Cardiac muscle cell (in vitro differentiated cells and primary cell): Measurements from ENCODE around the gene CGB2. TPM values are rescaled to one million over a fixed set of nuclear protein-coding genes. Genes with fewer than 3 reads are reported as not detected.
"Not testable (repeated sequence)": the region's sequence is repeated elsewhere in the genome, so short reads cannot be mapped to it uniquely, and the experiment has no call there.

ENCODE experiments used
- DNase-seq, 2 donors: peaks; one replicate each; pipeline versions ENCODE4 v3.0.0 to v3.0.0-alpha.2; 2010 to 2017; ENCODE audit warnings: low read depth in 1 of 2, low spot score in 1 of 2
- H3K27ac ChIP-seq: fragments of 200-600 bp; sonication (generic); 2 replicates; pipeline ENCODE4 v1.5.1; 2016
- H3K27me3 ChIP-seq: fragments of 200-600 bp; sonication (generic); 2 replicates; pipeline ENCODE4 v1.6.0; 2016; ENCODE audit warnings: control low read depth
- H3K36me3 ChIP-seq: fragments of 200-600 bp; sonication (generic); 2 replicates; pipeline ENCODE4 v1.5.1; 2016; ENCODE audit warnings: control low read depth
- H3K4me1 ChIP-seq: fragments of 200-600 bp; sonication (generic); 2 replicates; pipeline ENCODE4 v1.8.1; 2017; ENCODE audit warnings: low read depth, mild to moderate bottlenecking, mixed run types
- H3K4me3 ChIP-seq: fragments of 200-600 bp; sonication (generic); 2 replicates; pipeline ENCODE4 v1.5.1; 2016; ENCODE audit warnings: mild to moderate bottlenecking
- H3K9me3 ChIP-seq: fragments of 200-600 bp; sonication (generic); 2 replicates; pipeline ENCODE4 v1.5.1; 2017; ENCODE audit warnings: low read depth, mild to moderate bottlenecking, control low read depth
- polyA plus RNA-seq: library from polyadenylated mRNA; unstranded; fragments of >200 nt; fragmentation: Nextera tagmentation; extraction: Ambion mirVana; gene quantifications from 2 replicates; pipeline ENCODE4 v1.2.1, GENCODE V29; 2016
- total RNA-seq: library from RNA; depleted of rRNA; stranded (reverse); fragments of >200 nt; gene quantifications from 2 replicates; pipeline ENCODE4 v1.2.3, GENCODE V29; 2016
- TF ChIP-seq, protein P1 (sequence below): IDR thresholded peaks from 2 replicates; pipeline ENCODE4 v1.5.1; 2012; ENCODE audit warnings: low read depth, mild to moderate bottlenecking, low read length

The CGB2 gene
- total and polyA plus RNA-seq, 2 experiments from 2014 or later: not detected

DNA sequence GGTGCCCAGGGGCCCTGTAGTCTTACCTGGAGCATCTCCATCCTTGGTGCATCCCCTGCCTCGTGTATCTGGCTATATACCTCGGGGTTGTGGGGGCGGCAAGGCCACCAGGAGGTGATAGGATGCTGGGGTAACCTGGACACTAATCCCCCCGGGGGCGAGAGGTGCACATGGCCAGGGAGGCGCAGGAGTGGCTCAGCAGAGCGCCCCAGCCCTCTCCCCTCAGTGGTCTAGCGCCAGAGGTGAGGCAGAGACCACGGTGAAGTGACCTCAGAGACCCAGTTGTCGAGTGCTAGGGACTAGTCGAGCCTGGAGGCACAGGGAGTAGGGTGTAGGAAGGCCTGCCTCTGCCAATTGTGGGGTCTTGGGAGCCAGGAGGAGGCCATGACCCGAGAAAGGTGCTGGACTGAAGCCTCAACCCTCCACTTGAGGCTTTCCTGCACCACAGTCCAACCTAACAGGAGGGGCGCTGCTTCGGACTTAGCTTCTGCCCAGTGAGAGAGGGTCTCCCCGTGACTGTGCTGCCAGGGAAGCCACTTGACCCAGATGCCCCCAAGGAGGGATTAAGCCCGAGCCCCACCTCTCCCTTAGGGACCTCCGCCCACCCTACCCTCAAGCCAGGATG, 14.5 kb upstream of the CGB2 start, which contains the start of gene LHB:
TSS of gene LHB (minus strand) at position 51 of the 625 bp plus-strand sequence. CDS start at position 41, 10 bp downstream.
- Histone ChIP-seq H3K36me3 (peaks cover 8% of the 10 kb centered on the region), H3K9me3 (no peaks in the 10 kb centered on the region), H3K4me3 (peak within 1 kb of the TSS; percentile 10), H3K4me1 (no peaks in the 10 kb centered on the region), H3K27ac (no peak within 1 kb of the TSS), H3K27me3 (no peaks in the 10 kb centered on the region)
- TF ChIP-seq, protein P1, sequence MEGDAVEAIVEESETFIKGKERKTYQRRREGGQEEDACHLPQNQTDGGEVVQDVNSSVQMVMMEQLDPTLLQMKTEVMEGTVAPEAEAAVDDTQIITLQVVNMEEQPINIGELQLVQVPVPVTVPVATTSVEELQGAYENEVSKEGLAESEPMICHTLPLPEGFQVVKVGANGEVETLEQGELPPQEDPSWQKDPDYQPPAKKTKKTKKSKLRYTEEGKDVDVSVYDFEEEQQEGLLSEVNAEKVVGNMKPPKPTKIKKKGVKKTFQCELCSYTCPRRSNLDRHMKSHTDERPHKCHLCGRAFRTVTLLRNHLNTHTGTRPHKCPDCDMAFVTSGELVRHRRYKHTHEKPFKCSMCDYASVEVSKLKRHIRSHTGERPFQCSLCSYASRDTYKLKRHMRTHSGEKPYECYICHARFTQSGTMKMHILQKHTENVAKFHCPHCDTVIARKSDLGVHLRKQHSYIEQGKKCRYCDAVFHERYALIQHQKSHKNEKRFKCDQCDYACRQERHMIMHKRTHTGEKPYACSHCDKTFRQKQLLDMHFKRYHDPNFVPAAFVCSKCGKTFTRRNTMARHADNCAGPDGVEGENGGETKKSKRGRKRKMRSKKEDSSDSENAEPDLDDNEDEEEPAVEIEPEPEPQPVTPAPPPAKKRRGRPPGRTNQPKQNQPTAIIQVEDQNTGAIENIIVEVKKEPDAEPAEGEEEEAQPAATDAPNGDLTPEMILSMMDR: no peak
- no peak for DNase-seq

DNA sequence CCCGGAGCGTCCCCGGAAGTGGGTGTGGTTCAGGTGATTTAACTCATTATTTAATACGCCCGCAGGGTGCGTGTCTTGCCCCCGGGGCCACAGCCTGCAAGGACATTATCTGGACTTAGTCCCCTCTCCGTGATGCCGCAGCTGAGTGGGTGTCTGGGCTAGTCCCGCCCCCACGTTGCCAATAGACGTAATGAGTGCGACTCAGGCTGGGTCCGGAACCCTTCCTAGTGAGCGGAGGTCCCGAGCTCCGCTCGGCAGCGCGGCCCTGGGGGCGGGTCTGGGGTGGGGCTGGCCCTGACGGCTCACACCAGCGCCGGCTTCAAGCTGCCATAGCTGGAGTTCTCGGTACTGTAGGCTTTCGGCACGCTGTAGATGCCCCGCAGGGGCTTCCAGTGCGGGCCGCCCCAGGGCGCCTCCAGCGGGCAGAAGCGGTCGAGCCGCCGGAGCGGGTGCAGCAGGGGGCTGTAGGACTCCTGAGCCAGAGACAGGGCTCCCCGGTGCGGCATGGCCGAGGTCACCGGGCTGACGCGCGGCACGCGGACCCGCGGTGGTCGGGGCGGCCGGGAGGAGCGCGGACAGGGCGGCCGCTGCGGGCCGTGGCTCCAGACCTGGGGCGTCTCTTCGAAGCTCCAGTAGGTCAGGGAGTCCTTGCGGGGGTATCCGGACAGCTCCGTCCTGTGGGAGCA, 13.9 kb upstream of the CGB2 start:
- H3K27ac ChIP-seq: no peak overlapping the region

DNA sequence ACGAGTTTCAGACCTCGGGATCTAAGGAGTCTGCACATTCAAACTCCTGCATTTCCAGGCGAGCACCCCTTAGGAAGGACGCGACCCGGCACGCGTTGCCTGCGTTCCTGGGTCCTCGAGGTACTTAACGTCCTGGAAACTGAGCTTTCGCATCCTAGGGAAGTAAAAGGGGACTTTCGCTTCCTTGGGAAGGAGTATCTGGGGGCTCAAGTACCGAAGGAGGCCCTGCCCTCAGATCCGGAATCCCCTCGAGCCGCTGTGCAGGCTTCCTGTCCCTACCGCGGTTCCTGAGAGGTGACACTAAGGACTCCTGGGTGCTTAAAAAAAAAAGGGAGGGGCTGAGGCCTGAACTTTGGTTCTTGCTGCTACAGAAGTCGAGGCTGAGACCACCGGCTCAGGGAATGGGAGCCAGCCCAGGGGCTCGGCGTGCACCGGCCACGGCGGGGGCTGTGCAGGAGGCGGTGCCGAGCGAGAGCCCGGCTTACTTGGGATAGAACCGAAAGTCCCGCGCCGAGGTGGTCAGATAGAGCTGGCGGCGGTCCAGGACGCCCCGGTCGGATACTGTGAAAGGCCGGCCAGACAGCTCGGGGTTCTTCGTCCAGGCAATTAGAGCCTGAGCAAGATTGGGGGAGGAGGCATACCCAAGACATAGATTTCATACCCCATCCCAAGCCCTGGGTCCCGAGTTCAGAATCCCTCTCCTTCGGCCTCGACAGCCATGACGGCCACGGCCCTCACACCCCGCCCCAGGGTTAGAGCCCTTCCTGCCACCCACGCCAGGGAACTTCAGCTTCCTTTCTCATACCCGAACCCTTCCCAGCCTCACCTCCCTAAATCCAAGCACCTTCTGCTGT, 13.1 kb upstream of the CGB2 start:
- not testable (repeated sequence) for H3K4me3 ChIP-seq, H3K27ac ChIP-seq, DNase-seq, H3K27me3 ChIP-seq, H3K9me3 ChIP-seq, H3K36me3 ChIP-seq, H3K4me1 ChIP-seq

More for the DNA sequence above, 13.9 kb upstream of the CGB2 start:
- Histone ChIP-seq H3K4me1 (no peaks in the 10 kb centered on the region), H3K36me3 (peaks cover 8% of the 10 kb centered on the region), H3K4me3 (peak overlapping the region; percentile 10), H3K9me3 (no peaks in the 10 kb centered on the region), H3K27me3 (no peaks in the 10 kb centered on the region)
- TF ChIP-seq, protein P1: peak; percentile 56
- peak; percentile 68 to 71 for DNase-seq

DNA sequence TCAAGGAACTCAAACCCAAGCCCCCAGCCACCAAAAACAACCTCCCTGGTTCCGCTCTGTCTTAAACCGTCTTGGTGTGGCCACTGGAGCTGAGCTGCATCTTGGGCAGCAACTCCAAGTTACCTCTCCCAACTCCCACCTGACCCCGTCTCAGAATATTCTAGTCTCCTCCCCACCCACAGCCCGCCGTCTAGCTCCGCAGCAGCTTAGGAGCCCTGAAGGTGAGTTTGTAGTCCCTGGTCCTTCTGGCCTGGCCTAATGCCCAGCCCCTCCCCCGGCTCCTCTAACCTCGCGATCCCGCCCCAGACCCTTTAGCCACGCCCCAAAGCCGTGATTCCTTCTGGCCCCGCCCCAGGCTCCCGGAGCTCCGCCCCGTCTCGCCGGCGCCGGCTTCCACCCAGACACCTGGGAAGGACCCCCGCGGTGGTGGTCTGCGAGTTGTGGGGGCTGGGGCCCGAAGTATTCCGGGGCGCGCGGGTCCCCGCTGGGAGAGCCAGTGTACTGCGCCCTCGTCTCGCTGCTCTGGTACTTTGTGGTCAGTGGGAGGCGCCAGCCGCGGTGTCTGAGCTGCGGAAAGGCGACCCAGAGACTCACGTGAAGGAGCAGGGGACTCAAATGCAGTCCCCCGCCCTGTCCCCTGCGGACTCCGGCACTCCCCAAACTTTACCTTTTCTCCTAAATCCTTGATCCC, 12.3 kb upstream of the CGB2 start:
- Histone ChIP-seq H3K36me3 (peaks cover 7% of the 10 kb centered on the region), H3K27me3 (no peaks in the 10 kb centered on the region), H3K4me3 (peak overlapping the region; percentile 13), H3K9me3 (no peaks in the 10 kb centered on the region), H3K27ac (no peak overlapping the region), H3K4me1 (no peaks in the 10 kb centered on the region)
- TF ChIP-seq, protein P1: no peak
- peak; percentile 50 to 81 for DNase-seq

DNA sequence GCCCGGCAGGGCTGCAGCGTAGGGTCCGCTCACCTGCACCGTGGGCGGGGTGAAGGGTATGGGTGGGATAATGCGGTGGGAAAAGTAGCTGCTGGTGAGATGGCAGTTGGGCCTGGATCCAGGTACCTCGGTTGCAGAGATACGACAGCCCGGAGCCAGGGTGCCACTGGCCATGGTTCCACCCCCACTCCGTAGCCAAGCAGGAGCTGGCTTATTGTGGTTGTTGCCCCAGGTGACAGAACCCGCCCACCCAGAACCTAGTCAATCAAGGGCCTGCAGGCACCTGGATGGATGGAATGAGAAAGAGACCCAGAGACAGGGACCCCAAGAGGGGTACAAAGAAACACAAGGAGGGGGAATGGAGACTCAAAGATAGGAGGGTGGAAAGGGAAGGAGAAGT, 11.3 kb upstream of the CGB2 start:
- no peaks in the 10 kb centered on the region for H3K4me1 ChIP-seq
- DNase-seq: no peak
- TF ChIP-seq, protein P1: no peak
- no peaks in the 10 kb centered on the region for H3K27me3 ChIP-seq
- no peak overlapping the region for H3K4me3 ChIP-seq
- H3K36me3 ChIP-seq: peaks cover 3% of the 10 kb centered on the region
- H3K9me3 ChIP-seq: no peaks in the 10 kb centered on the region
- H3K27ac ChIP-seq: no peak overlapping the region
